MCF 10A (cell line): Measurements from ENCODE around the gene ATG14. TPM values are rescaled to one million over a fixed set of nuclear protein-coding genes. Genes with fewer than 3 reads are reported as not detected.

Experiments
- BruUV-seq: library from RNA; stranded (reverse); fragments of 400-500 nt; replicated peaks from 2 replicates; lab custom pipeline; 2021; lab: Mats Ljungman, UMichigan
- CTCF ChIA-PET: fragments of 300-600 bp; sonication (Branson Sonifier 250); formaldehyde crosslinking; extraction: SDS; loops from one replicate; lab custom pipeline; 2021; ENCODE audit warnings: antibody characterized with exemption, inconsistent platforms; lab: Yijun Ruan, JAX
- POLR2A ChIA-PET: fragments of 300-600, 350-650 bp; sonication (Branson Sonifier 250); formaldehyde crosslinking; extraction: SDS; loops from one replicate; lab custom pipeline; 2020; ENCODE audit warnings: antibody characterized with exemption, inconsistent platforms; lab: Yijun Ruan, JAX
- DNase-seq: peaks from one replicate; pipeline ENCODE4 v3.0.0-alpha.2; 2018; ENCODE audit not compliant: unreplicated experiment
- H3K27ac Mint-ChIP-seq: one replicate; pipeline ENCODE4 v1.8.0; 2022; ENCODE audit warnings: mild to moderate bottlenecking, low read depth, mixed read lengths; ENCODE audit not compliant: unreplicated experiment
- H3K27me3 Mint-ChIP-seq: one replicate; pipeline ENCODE4 v1.8.0; 2022; ENCODE audit warnings: mixed read lengths; ENCODE audit not compliant: insufficient read depth, unreplicated experiment
- H3K36me3 Mint-ChIP-seq: one replicate; pipeline ENCODE4 v1.8.0; 2022; ENCODE audit warnings: mild to moderate bottlenecking, moderate library complexity, mixed read lengths; ENCODE audit not compliant: insufficient read depth, unreplicated experiment
- H3K4me1 Mint-ChIP-seq: one replicate; pipeline ENCODE4 v1.8.0; 2022; ENCODE audit warnings: mixed read lengths; ENCODE audit not compliant: insufficient read depth, unreplicated experiment
- H3K4me3 Mint-ChIP-seq: one replicate; pipeline ENCODE4 v1.8.0; 2022; ENCODE audit warnings: mild to moderate bottlenecking, moderate library complexity, mixed read lengths; ENCODE audit not compliant: unreplicated experiment
- H3K9me3 Mint-ChIP-seq: one replicate; pipeline ENCODE4 v1.8.0; 2022; ENCODE audit warnings: mixed read lengths; ENCODE audit not compliant: unreplicated experiment
- intact Hi-C: fragments of 100-400 bp; cut with micrococcal nuclease; formaldehyde crosslinking; loops from 2 replicates; pipeline ENCODE4 v1.14.1; 2022
- total RNA-seq: library from RNA; stranded (reverse); gene quantifications from 2 replicates; pipeline ENCODE4 v1.2.3, GENCODE V29; 2022
- TF ChIP-seq, protein P1 (sequence below): fragments of 200-600 bp; IDR thresholded peaks from one replicate; pipeline ENCODE4 v1.8.0; 2022; ENCODE audit warnings: antibody characterized with exemption, mild to moderate bottlenecking; ENCODE audit not compliant: unreplicated experiment

ATG14 gene
- total RNA-seq, 1 experiment from 2014 or later, result 6.6 TPM

DNA sequence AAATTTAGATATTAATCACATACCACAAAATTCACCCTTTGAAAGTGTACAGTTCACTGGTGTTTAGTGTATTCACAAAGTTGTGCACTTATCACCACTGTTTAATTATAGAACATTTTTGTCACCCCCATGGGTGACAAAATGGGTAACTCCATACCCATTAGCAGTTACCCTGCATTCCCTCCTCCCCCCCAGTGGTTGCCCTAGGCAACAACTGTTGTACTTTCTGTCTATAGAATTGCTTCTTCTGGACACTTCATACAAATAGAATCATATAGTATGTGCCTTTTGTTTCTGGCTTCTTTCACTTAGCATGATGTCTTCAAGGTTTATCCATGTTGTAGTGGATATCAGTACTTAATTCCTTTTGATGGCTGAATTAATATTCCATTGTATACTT, 87.7 kb downstream of the ATG14 start:
- Mint-ChIP-seq H3K9me3 (no peaks in the 10 kb centered on the region), H3K4me1 (no peaks in the 10 kb centered on the region), H3K4me3 (no peak overlapping the region), H3K27me3 (no peaks in the 10 kb centered on the region), H3K27ac (no peak overlapping the region), H3K36me3 (peaks cover 6% of the 10 kb centered on the region)
- POLR2A ChIA-PET, result no interaction called here
- TF ChIP-seq, protein P1, sequence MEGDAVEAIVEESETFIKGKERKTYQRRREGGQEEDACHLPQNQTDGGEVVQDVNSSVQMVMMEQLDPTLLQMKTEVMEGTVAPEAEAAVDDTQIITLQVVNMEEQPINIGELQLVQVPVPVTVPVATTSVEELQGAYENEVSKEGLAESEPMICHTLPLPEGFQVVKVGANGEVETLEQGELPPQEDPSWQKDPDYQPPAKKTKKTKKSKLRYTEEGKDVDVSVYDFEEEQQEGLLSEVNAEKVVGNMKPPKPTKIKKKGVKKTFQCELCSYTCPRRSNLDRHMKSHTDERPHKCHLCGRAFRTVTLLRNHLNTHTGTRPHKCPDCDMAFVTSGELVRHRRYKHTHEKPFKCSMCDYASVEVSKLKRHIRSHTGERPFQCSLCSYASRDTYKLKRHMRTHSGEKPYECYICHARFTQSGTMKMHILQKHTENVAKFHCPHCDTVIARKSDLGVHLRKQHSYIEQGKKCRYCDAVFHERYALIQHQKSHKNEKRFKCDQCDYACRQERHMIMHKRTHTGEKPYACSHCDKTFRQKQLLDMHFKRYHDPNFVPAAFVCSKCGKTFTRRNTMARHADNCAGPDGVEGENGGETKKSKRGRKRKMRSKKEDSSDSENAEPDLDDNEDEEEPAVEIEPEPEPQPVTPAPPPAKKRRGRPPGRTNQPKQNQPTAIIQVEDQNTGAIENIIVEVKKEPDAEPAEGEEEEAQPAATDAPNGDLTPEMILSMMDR, result no peak
- intact Hi-C loops, result no loop called here
- DNase-seq, result no peak
- no TSS peak for BruUV-seq
- CTCF ChIA-PET, result interaction anchor here (0.7 kb wide), 1 partner anchor 140 kb away, joined by 5 read pairs; no protein-coding TSS in a partner anchor

DNA sequence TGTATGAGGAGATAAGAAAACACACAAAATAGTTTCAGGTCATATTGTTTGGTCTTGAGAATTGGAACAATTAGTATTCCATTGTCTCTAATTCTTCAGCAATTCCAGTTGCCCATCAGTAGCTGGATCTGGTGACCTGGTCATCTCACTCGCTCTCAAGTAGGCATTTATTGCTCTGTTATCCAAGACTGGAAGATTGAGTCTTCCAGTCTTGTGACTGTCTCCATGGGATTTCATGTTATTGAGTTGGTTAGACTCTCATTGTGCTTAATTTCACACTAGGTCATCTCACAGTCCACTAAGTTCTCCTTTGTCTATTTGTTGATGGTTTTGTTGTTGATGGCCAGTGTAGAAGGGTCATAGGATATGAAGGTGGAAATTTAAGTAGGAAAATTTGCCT, 92.9 kb downstream of the ATG14 start:
- peaks cover 8% of the 10 kb centered on the region for H3K9me3 Mint-ChIP-seq
- no peak for DNase-seq
- TF ChIP-seq, protein P1, result no peak
- H3K4me3 Mint-ChIP-seq, result no peak overlapping the region
- peaks cover 10% of the 10 kb centered on the region for H3K36me3 Mint-ChIP-seq
- no peak overlapping the region for H3K27ac Mint-ChIP-seq
- ChIA-PET CTCF (interaction anchor here (0.6 to 2.1 kb wide), 3 partner anchors 33 to 48 kb away, joined by 3 to 6 read pairs (median 5); partner anchors contain the start of gene FBXO34), POLR2A (no interaction called here)
- BruUV-seq, result no TSS peak
- no peaks in the 10 kb centered on the region for H3K27me3 Mint-ChIP-seq
- intact Hi-C loops, result no loop called here
- no peaks in the 10 kb centered on the region for H3K4me1 Mint-ChIP-seq

DNA sequence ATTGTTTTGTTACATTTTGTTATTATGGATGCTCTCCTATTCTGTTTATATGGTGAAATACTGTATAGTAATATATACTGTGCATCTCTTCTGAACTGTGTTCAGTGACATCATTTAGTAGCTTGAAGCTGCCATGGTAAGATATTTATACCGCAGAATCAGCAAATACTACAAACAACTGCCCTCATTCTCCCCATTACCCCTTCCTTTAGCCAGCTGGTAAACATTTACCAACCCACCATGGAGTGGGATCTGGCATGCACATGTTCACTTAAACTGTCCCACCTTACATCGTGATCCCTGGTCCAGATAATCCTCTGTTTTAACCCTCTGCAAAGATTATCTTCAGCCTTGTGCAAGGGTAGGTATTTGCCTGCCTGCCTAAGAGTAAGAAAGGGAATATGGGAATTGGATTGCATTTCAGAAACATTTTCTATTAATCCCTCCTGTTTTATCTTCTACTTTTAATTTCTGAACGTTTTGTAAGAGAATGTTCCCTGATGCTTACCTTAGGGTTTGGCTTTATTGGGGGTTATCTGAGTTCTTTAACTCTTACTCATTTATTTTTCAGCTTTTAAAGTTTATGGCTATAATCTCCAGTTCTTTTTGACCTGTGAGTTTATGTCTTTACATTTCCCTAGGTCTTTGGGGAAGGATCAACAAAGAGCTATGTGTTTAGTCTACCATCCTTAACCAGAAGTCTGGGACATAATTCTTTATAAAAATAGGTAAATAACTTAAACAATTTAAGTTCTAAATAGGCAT, 93.9 kb downstream of the ATG14 start:
- Mint-ChIP-seq H3K36me3 (peaks cover 15% of the 10 kb centered on the region), H3K9me3 (peaks cover 13% of the 10 kb centered on the region), H3K4me3 (no peak overlapping the region), H3K27me3 (no peaks in the 10 kb centered on the region), H3K27ac (no peak overlapping the region), H3K4me1 (no peaks in the 10 kb centered on the region)
- ChIA-PET CTCF (interaction anchor here (1.2 to 2.1 kb wide), 2 partner anchors 47 to 1173 kb away, joined by 3 to 6 read pairs; partner anchors contain the start of gene FBXO34), POLR2A (interaction anchor here (1.1 kb wide), 1 partner anchor 16 kb away, joined by 3 read pairs; no protein-coding TSS in a partner anchor)
- no peak for DNase-seq
- intact Hi-C loops, result no loop called here
- BruUV-seq, result no TSS peak
- TF ChIP-seq, protein P1, result no peak

DNA sequence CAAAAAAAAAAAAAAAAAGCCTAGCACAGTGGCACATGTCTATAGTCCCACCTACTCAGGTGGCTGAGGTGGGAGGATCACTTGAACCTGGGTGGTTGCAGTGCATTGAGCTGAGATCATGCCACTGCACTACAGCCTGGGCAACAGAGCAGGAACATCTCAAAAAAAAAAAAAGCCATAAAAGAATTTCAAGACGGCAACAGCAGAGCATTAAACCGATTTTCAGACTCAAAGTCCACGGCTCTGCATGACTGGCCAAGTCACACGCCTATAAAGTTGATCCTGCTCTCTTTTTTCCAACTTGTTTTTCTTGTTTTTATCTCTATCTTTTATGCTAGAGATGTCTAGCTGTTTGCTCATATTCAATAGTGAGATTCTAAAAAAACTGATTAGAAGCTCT, 95.1 kb downstream of the ATG14 start:
- TF ChIP-seq, protein P1, result no peak
- CTCF ChIA-PET, result interaction anchor here (0.6 to 2.1 kb wide), 4 partner anchors 13 to 1174 kb away, joined by 3 to 6 read pairs (median 3); partner anchors contain the start of gene FBXO34
- Mint-ChIP-seq H3K4me1 (no peaks in the 10 kb centered on the region), H3K27ac (no peak overlapping the region), H3K27me3 (no peaks in the 10 kb centered on the region), H3K36me3 (peaks cover 19% of the 10 kb centered on the region), H3K4me3 (no peak overlapping the region), H3K9me3 (peaks cover 13% of the 10 kb centered on the region)
- no TSS peak for BruUV-seq
- DNase-seq, result no peak
- intact Hi-C loops, result no loop called here
- POLR2A ChIA-PET, result interaction anchor here (0.6 kb wide), 1 partner anchor 115 kb away, joined by 3 read pairs; no protein-coding TSS in a partner anchor

Other genes starting within 250 kb of the ATG14 start
- 13.4 and 17.6 TPM in 2 replicates for gene DLGAP5, start 220.2 kb downstream of the ATG14 start, total RNA-seq
- 12.0 and 13.7 TPM in 2 replicates for gene FBXO34, start 140.4 kb downstream of the ATG14 start, total RNA-seq
- not detected in 2 replicates for gene TBPL2, start 28.8 kb upstream of the ATG14 start, total RNA-seq
- 165 and 180 TPM in 2 replicates for gene KTN1, start 168.4 kb upstream of the ATG14 start, total RNA-seq